HCT116 (cell line): Measurements from ENCODE around the gene COA1. TPM values are rescaled to one million over a fixed set of nuclear protein-coding genes. Genes with fewer than 3 reads are reported as not detected.

Source experiments
- ATAC-seq: fragments of 200-7000 bp; cut with Tn5 transposase; 2 replicates; pipeline ENCODE4 v1.9.1; 2020; ENCODE audit warnings: mild to moderate bottlenecking, moderate library complexity
- BruUV-seq: library from RNA; stranded (reverse); fragments of 400-500 nt; replicated peaks from 2 replicates; lab custom pipeline; 2021; lab: Mats Ljungman, UMichigan
- CTCF ChIA-PET: fragments of 300-600 bp; sonication (Branson Sonifier 250); formaldehyde crosslinking; loops from one replicate; lab custom pipeline; 2021; ENCODE audit warnings: antibody characterized with exemption; lab: Charles Lee
- POLR2A ChIA-PET: fragments of 300-600, 350-600 bp; sonication (Branson Sonifier 250); formaldehyde crosslinking; loops from one replicate; lab custom pipeline; 2021; ENCODE audit warnings: antibody characterized with exemption; lab: Charles Lee
- RAD21 ChIA-PET, 2 experiments: fragments of 300-600 bp; sonication (Branson Sonifier 250); formaldehyde crosslinking; loops; one replicate each; lab custom pipeline; 2023; ENCODE audit warnings: low total read pairs in 2 of 2; ENCODE audit not compliant: uncharacterized antibody in 2 of 2, unreplicated experiment in 2 of 2, low non-redundant PET in 1 of 2; lab: Charles Lee
- DNase-seq: peaks from one replicate; pipeline ENCODE4 v3.0.0-alpha.2; 2010; ENCODE audit warnings: low read depth, low spot score
- H2AFZ ChIP-seq: fragments of 200-600 bp; shearing (Covaris generic), sonication (generic); 2 replicates; pipeline ENCODE4 v1.6.1; 2017; ENCODE audit warnings: low read depth, mixed run types, mixed read lengths, antibody characterized with exemption, low read length; ENCODE audit not compliant: poor library complexity, severe bottlenecking
- H3K27ac ChIP-seq: 2 replicates; pipeline ENCODE4 v1.5.1; 2012; ENCODE audit warnings: low read depth, low read length
- H3K27me3 ChIP-seq: fragments of 200-600 bp; sonication (generic); 2 replicates; pipeline ENCODE4 v1.6.1; 2016; ENCODE audit warnings: mixed run types, low read length, mixed read lengths; ENCODE audit not compliant: insufficient read depth
- H3K36me3 ChIP-seq, 2 experiments: fragments of 200-500 bp in 1 of 2; fragments of 200-600 bp in 1 of 2; sonication (Bioruptor generic) in 1 of 2; sonication (generic) in 1 of 2; 2 replicates each; pipeline versions ENCODE4 v1.5.1 to v1.6.1; 2014 to 2016; ENCODE audit warnings: low read length in 2 of 2, inconsistent platforms in 1 of 2, mixed read lengths in 1 of 2, mixed run types in 1 of 2; ENCODE audit not compliant: insufficient read depth in 2 of 2, control insufficient read depth in 1 of 2
- H3K4me1 ChIP-seq, 2 experiments: fragments of 200-600 bp in 1 of 2; sonication (generic) in 1 of 2; 2 replicates each; pipeline versions ENCODE4 v1.5.1 to v1.6.1; 2012 to 2017; ENCODE audit warnings: low read length in 2 of 2, inconsistent platforms in 1 of 2, mild to moderate bottlenecking in 1 of 2, mixed read lengths in 1 of 2, mixed run types in 1 of 2, moderate library complexity in 1 of 2; ENCODE audit not compliant: insufficient read depth in 2 of 2, control insufficient read depth in 1 of 2
- H3K4me2 ChIP-seq: fragments of 200-600 bp; sonication (generic); 2 replicates; pipeline ENCODE4 v1.6.1; 2017; ENCODE audit warnings: mixed run types, low read length, mixed read lengths
- H3K4me3 ChIP-seq, 2 experiments: fragments of 200-600 bp in 1 of 2; sonication (generic) in 1 of 2; replicated peaks in 1 of 2; 2 replicates each; pipeline ENCODE4 v1.5.1; 2011 to 2016; ENCODE audit warnings: low read length in 2 of 2, control low read depth in 1 of 2, low read depth in 1 of 2, mild to moderate bottlenecking in 1 of 2, mixed read lengths in 1 of 2, mixed run types in 1 of 2
- H3K79me2 ChIP-seq: fragments of 200-600 bp; sonication (generic); 2 replicates; pipeline ENCODE4 v1.6.1; 2017; ENCODE audit warnings: mild to moderate bottlenecking, mixed run types, low read length, moderate library complexity, mixed read lengths; ENCODE audit not compliant: insufficient read depth
- H3K9ac ChIP-seq: fragments of 200-600 bp; sonication (generic); 2 replicates; pipeline ENCODE4 v1.6.1; 2016; ENCODE audit warnings: low read length, mixed read lengths
- H3K9me2 ChIP-seq: fragments of 200-600 bp; sonication (generic), shearing (Covaris generic); 2 replicates; pipeline ENCODE4 v1.6.1; 2017; ENCODE audit warnings: mixed run types, mild to moderate bottlenecking, moderate library complexity; ENCODE audit not compliant: insufficient read depth
- H3K9me3 ChIP-seq, 2 experiments: fragments of 200-500 bp in 1 of 2; fragments of 200-600 bp in 1 of 2; sonication (Bioruptor generic) in 1 of 2; sonication (generic) in 1 of 2; 2 replicates each; pipeline ENCODE4 v1.6.1; 2014 to 2017; ENCODE audit warnings: low read length in 2 of 2, mixed read lengths in 2 of 2, inconsistent platforms in 1 of 2, low read depth in 1 of 2, mild to moderate bottlenecking in 1 of 2, mixed run types in 1 of 2, moderate library complexity in 1 of 2; ENCODE audit not compliant: control insufficient read depth in 1 of 2, insufficient read depth in 1 of 2
- H4K20me1 ChIP-seq: fragments of 200-600 bp; sonication (generic), shearing (Covaris generic); 2 replicates; pipeline ENCODE4 v1.6.1; 2017; ENCODE audit warnings: mixed run types, mild to moderate bottlenecking, moderate library complexity; ENCODE audit not compliant: insufficient read depth
- CBX3 ChIP-seq: IDR thresholded peaks from 2 replicates; pipeline ENCODE4 v1.6.1; 2012; ENCODE audit warnings: low read depth
- CEBPB ChIP-seq: IDR thresholded peaks from 2 replicates; pipeline ENCODE4 v1.6.1; 2012; ENCODE audit warnings: low read depth
- ELF1 ChIP-seq: IDR thresholded peaks from 2 replicates; pipeline ENCODE4 v1.6.1; 2012; ENCODE audit warnings: low read depth, borderline replicate concordance
- EZH2phosphoT487 ChIP-seq: fragments of 200-600 bp; IDR thresholded peaks from 2 replicates; pipeline ENCODE4 v1.6.1; 2018; ENCODE audit warnings: antibody characterized with exemption, borderline replicate concordance
- POLR2AphosphoS5 ChIP-seq: IDR thresholded peaks from 2 replicates; pipeline ENCODE4 v1.6.1; 2011; ENCODE audit warnings: mild to moderate bottlenecking, low read depth, low read length, moderate library complexity
- RAD21 ChIP-seq: IDR thresholded peaks from 2 replicates; pipeline ENCODE4 v1.6.1; 2012; ENCODE audit warnings: low read depth, mild to moderate bottlenecking
- SIN3A ChIP-seq: IDR thresholded peaks from 2 replicates; pipeline ENCODE4 v1.6.1; 2012; ENCODE audit warnings: low read depth
- SP1 ChIP-seq: IDR thresholded peaks from 2 replicates; pipeline ENCODE4 v1.6.1; 2012; ENCODE audit warnings: low read depth
- YY1 ChIP-seq: IDR thresholded peaks from 2 replicates; pipeline ENCODE4 v1.6.1; 2011; ENCODE audit warnings: low read length, low read depth, moderate library complexity, mild to moderate bottlenecking; ENCODE audit not compliant: insufficient replicate concordance; ENCODE audit errors: extremely low read depth
- ZFX ChIP-seq: fragments of 450-650 bp; IDR thresholded peaks from 2 replicates; pipeline ENCODE4 v1.6.1; 2017
- ZNF274 ChIP-seq: fragments of 200-500 bp; sonication (Bioruptor generic); IDR thresholded peaks from 2 replicates; pipeline ENCODE4 v1.6.1; 2014; ENCODE audit warnings: mild to moderate bottlenecking, low read depth, low read length, inconsistent platforms
- intact Hi-C: fragments of 100-400 bp; cut with micrococcal nuclease; formaldehyde crosslinking; loops from 2 replicates; pipeline ENCODE4 v1.10.0; 2022
- total RNA-seq: library from RNA; stranded (reverse); gene quantifications from one replicate; pipeline ENCODE4 v1.2.1, GENCODE V29; 2021; ENCODE audit not compliant: unreplicated experiment
- TF ChIP-seq, protein P1 (sequence below), 3 experiments: fragments of 200-600 bp in 1 of 3; sonication (generic) in 1 of 3; IDR thresholded peaks in 2 of 3; conservative IDR thresholded peaks in 1 of 3; 2 replicates each; pipeline ENCODE4 v1.5.1; 2012 to 2017; ENCODE audit warnings: low read depth in 2 of 3, low read length in 2 of 3, antibody characterized with exemption in 1 of 3, borderline replicate concordance in 1 of 3, control low read depth in 1 of 3, mild to moderate bottlenecking in 1 of 3, mixed read lengths in 1 of 3, mixed run types in 1 of 3, moderate library complexity in 1 of 3; ENCODE audit not compliant: insufficient read depth in 1 of 3
- TF ChIP-seq, protein P2 (sequence below): IDR thresholded peaks from 2 replicates; pipeline ENCODE4 v1.6.1; 2011; ENCODE audit warnings: mild to moderate bottlenecking, low read length, moderate library complexity; ENCODE audit not compliant: insufficient replicate concordance; ENCODE audit errors: extremely low read depth
- TF ChIP-seq, protein P3 (sequence below): IDR thresholded peaks from 2 replicates; pipeline ENCODE4 v1.6.1; 2012

COA1 gene
- total RNA-seq, 1 experiment from 2014 or later: 78.5 TPM

DNA sequence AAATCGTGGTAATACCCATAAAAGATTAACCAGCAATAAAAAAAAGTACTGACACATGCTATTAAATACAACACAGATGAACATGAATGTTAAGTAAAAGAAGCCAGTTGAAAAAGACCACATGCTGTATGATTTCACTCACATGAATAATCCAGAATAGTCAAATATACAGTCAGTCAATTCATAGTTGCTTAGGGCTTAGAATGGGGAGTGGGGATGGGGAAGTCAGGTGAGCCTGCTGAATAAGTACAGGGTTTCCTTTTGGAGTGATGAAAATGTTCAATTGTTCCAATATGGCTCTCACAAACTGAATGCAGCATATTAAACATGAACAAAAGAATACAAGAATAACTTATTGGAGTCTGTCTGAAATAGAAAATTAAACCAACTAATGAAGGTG, 1.8 kb downstream of the COA1 start:
- Histone ChIP-seq H2AFZ (no peak overlapping the region), H3K9me2 (no peaks in the 10 kb centered on the region), H3K27ac (no peak overlapping the region), H3K9ac (no peak overlapping the region), H3K4me2 (0 out of 2 replicates have a peak overlapping the region, but pooled peaks have one; percentile 90), H3K4me1 (peaks cover 5 to 11% of the 10 kb centered on the region in 2 experiments; a peak in 3 of 4 replicates), H3K9me3 (no peaks in the 10 kb centered on the region), H3K36me3 (no peaks in the 10 kb centered on the region), H3K27me3 (no peaks in the 10 kb centered on the region), H3K79me2 (peaks cover 74% of the 10 kb centered on the region), H3K4me3 (no peak overlapping the region), H4K20me1 (peaks cover 16% of the 10 kb centered on the region; the same call in 1 of the 2 replicates)
- CTCF ChIA-PET: interaction anchor here (1.5 kb wide), 1 partner anchor 27 kb away, joined by 3 read pairs; no protein-coding TSS in a partner anchor
- BruUV-seq: no TSS peak
- TF ChIP-seq ELF1 (no peak), RAD21 (no peak), SIN3A (no peak), CBX3 (no peak), YY1 (no peak), SP1 (no peak), ZNF274 (no peak), CEBPB (no peak), EZH2phosphoT487 (no peak), ZFX (no peak), POLR2AphosphoS5 (no peak)
- TF ChIP-seq, protein P1, sequence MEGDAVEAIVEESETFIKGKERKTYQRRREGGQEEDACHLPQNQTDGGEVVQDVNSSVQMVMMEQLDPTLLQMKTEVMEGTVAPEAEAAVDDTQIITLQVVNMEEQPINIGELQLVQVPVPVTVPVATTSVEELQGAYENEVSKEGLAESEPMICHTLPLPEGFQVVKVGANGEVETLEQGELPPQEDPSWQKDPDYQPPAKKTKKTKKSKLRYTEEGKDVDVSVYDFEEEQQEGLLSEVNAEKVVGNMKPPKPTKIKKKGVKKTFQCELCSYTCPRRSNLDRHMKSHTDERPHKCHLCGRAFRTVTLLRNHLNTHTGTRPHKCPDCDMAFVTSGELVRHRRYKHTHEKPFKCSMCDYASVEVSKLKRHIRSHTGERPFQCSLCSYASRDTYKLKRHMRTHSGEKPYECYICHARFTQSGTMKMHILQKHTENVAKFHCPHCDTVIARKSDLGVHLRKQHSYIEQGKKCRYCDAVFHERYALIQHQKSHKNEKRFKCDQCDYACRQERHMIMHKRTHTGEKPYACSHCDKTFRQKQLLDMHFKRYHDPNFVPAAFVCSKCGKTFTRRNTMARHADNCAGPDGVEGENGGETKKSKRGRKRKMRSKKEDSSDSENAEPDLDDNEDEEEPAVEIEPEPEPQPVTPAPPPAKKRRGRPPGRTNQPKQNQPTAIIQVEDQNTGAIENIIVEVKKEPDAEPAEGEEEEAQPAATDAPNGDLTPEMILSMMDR (IDR thresholded peaks at IDR 0.05 in 2 of 3, conservative IDR thresholded peaks at IDR 0.05 in 1 of 3; ENCODE audit: borderline replicate concordance in 1 of 3, insufficient read depth in 1 of 3, low read depth in 2 of 3, low read length in 2 of 3): no peak
- TF ChIP-seq, protein P2, sequence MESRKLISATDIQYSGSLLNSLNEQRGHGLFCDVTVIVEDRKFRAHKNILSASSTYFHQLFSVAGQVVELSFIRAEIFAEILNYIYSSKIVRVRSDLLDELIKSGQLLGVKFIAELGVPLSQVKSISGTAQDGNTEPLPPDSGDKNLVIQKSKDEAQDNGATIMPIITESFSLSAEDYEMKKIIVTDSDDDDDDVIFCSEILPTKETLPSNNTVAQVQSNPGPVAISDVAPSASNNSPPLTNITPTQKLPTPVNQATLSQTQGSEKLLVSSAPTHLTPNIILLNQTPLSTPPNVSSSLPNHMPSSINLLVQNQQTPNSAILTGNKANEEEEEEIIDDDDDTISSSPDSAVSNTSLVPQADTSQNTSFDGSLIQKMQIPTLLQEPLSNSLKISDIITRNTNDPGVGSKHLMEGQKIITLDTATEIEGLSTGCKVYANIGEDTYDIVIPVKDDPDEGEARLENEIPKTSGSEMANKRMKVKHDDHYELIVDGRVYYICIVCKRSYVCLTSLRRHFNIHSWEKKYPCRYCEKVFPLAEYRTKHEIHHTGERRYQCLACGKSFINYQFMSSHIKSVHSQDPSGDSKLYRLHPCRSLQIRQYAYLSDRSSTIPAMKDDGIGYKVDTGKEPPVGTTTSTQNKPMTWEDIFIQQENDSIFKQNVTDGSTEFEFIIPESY: no peak
- TF ChIP-seq, protein P3, sequence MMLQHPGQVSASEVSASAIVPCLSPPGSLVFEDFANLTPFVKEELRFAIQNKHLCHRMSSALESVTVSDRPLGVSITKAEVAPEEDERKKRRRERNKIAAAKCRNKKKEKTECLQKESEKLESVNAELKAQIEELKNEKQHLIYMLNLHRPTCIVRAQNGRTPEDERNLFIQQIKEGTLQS: no peak
- intact Hi-C loops: loop anchor here (10.0 kb wide), 1 partner anchor 793 kb away; the partner anchor contains the start of genes MRPL32 and PSMA2
- ATAC-seq (no peak), DNase-seq (no peak)
- POLR2A ChIA-PET: no interaction called here
- RAD21 ChIA-PET: no interaction called here
